HCT116 (cell line): ENCODE results near the gene CABLES1. TPM values are rescaled to one million over a fixed set of nuclear protein-coding genes. Genes with fewer than 3 reads are reported as not detected.

ENCODE experiments used
- ATAC-seq: fragments of 200-7000 bp; cut with Tn5 transposase; 2 replicates; pipeline ENCODE4 v1.9.1; 2020; ENCODE audit warnings: mild to moderate bottlenecking, moderate library complexity
- BruUV-seq: library from RNA; stranded (reverse); fragments of 400-500 nt; replicated peaks from 2 replicates; lab custom pipeline; 2021; lab: Mats Ljungman, UMichigan
- CTCF ChIA-PET: fragments of 300-600 bp; sonication (Branson Sonifier 250); formaldehyde crosslinking; loops from one replicate; lab custom pipeline; 2021; ENCODE audit warnings: antibody characterized with exemption; lab: Charles Lee
- POLR2A ChIA-PET: fragments of 300-600, 350-600 bp; sonication (Branson Sonifier 250); formaldehyde crosslinking; loops from one replicate; lab custom pipeline; 2021; ENCODE audit warnings: antibody characterized with exemption; lab: Charles Lee
- RAD21 ChIA-PET, 2 experiments: fragments of 300-600 bp; sonication (Branson Sonifier 250); formaldehyde crosslinking; loops; one replicate each; lab custom pipeline; 2023; ENCODE audit warnings: low total read pairs in 2 of 2; ENCODE audit not compliant: uncharacterized antibody in 2 of 2, unreplicated experiment in 2 of 2, low non-redundant PET in 1 of 2; lab: Charles Lee
- DNase-seq: peaks from one replicate; pipeline ENCODE4 v3.0.0-alpha.2; 2010; ENCODE audit warnings: low read depth, low spot score
- H2AFZ ChIP-seq: fragments of 200-600 bp; shearing (Covaris generic), sonication (generic); 2 replicates; pipeline ENCODE4 v1.6.1; 2017; ENCODE audit warnings: low read depth, mixed run types, mixed read lengths, antibody characterized with exemption, low read length; ENCODE audit not compliant: poor library complexity, severe bottlenecking
- H3K27ac ChIP-seq: 2 replicates; pipeline ENCODE4 v1.5.1; 2012; ENCODE audit warnings: low read depth, low read length
- H3K27me3 ChIP-seq: fragments of 200-600 bp; sonication (generic); 2 replicates; pipeline ENCODE4 v1.6.1; 2016; ENCODE audit warnings: mixed run types, low read length, mixed read lengths; ENCODE audit not compliant: insufficient read depth
- H3K36me3 ChIP-seq, 2 experiments: fragments of 200-500 bp in 1 of 2; fragments of 200-600 bp in 1 of 2; sonication (Bioruptor generic) in 1 of 2; sonication (generic) in 1 of 2; 2 replicates each; pipeline versions ENCODE4 v1.5.1 to v1.6.1; 2014 to 2016; ENCODE audit warnings: low read length in 2 of 2, inconsistent platforms in 1 of 2, mixed read lengths in 1 of 2, mixed run types in 1 of 2; ENCODE audit not compliant: insufficient read depth in 2 of 2, control insufficient read depth in 1 of 2
- H3K4me1 ChIP-seq, 2 experiments: fragments of 200-600 bp in 1 of 2; sonication (generic) in 1 of 2; 2 replicates each; pipeline versions ENCODE4 v1.5.1 to v1.6.1; 2012 to 2017; ENCODE audit warnings: low read length in 2 of 2, inconsistent platforms in 1 of 2, mild to moderate bottlenecking in 1 of 2, mixed read lengths in 1 of 2, mixed run types in 1 of 2, moderate library complexity in 1 of 2; ENCODE audit not compliant: insufficient read depth in 2 of 2, control insufficient read depth in 1 of 2
- H3K4me2 ChIP-seq: fragments of 200-600 bp; sonication (generic); 2 replicates; pipeline ENCODE4 v1.6.1; 2017; ENCODE audit warnings: mixed run types, low read length, mixed read lengths
- H3K4me3 ChIP-seq, 2 experiments: fragments of 200-600 bp in 1 of 2; sonication (generic) in 1 of 2; replicated peaks in 1 of 2; 2 replicates each; pipeline ENCODE4 v1.5.1; 2011 to 2016; ENCODE audit warnings: low read length in 2 of 2, control low read depth in 1 of 2, low read depth in 1 of 2, mild to moderate bottlenecking in 1 of 2, mixed read lengths in 1 of 2, mixed run types in 1 of 2
- H3K79me2 ChIP-seq: fragments of 200-600 bp; sonication (generic); 2 replicates; pipeline ENCODE4 v1.6.1; 2017; ENCODE audit warnings: mild to moderate bottlenecking, mixed run types, low read length, moderate library complexity, mixed read lengths; ENCODE audit not compliant: insufficient read depth
- H3K9ac ChIP-seq: fragments of 200-600 bp; sonication (generic); 2 replicates; pipeline ENCODE4 v1.6.1; 2016; ENCODE audit warnings: low read length, mixed read lengths
- H3K9me2 ChIP-seq: fragments of 200-600 bp; sonication (generic), shearing (Covaris generic); 2 replicates; pipeline ENCODE4 v1.6.1; 2017; ENCODE audit warnings: mixed run types, mild to moderate bottlenecking, moderate library complexity; ENCODE audit not compliant: insufficient read depth
- H3K9me3 ChIP-seq, 2 experiments: fragments of 200-500 bp in 1 of 2; fragments of 200-600 bp in 1 of 2; sonication (Bioruptor generic) in 1 of 2; sonication (generic) in 1 of 2; 2 replicates each; pipeline ENCODE4 v1.6.1; 2014 to 2017; ENCODE audit warnings: low read length in 2 of 2, mixed read lengths in 2 of 2, inconsistent platforms in 1 of 2, low read depth in 1 of 2, mild to moderate bottlenecking in 1 of 2, mixed run types in 1 of 2, moderate library complexity in 1 of 2; ENCODE audit not compliant: control insufficient read depth in 1 of 2, insufficient read depth in 1 of 2
- H4K20me1 ChIP-seq: fragments of 200-600 bp; sonication (generic), shearing (Covaris generic); 2 replicates; pipeline ENCODE4 v1.6.1; 2017; ENCODE audit warnings: mixed run types, mild to moderate bottlenecking, moderate library complexity; ENCODE audit not compliant: insufficient read depth
- CBX3 ChIP-seq: IDR thresholded peaks from 2 replicates; pipeline ENCODE4 v1.6.1; 2012; ENCODE audit warnings: low read depth
- CEBPB ChIP-seq: IDR thresholded peaks from 2 replicates; pipeline ENCODE4 v1.6.1; 2012; ENCODE audit warnings: low read depth
- EGR1 ChIP-seq: IDR thresholded peaks from 2 replicates; pipeline ENCODE4 v1.6.1; 2012; ENCODE audit warnings: low read depth
- ELF1 ChIP-seq: IDR thresholded peaks from 2 replicates; pipeline ENCODE4 v1.6.1; 2012; ENCODE audit warnings: low read depth, borderline replicate concordance
- EZH2 ChIP-seq: fragments of 200-600 bp; sonication (generic); IDR thresholded peaks from 2 replicates; pipeline ENCODE4 v1.6.1; 2017; ENCODE audit warnings: antibody characterized with exemption, mixed run types
- FOSL1 ChIP-seq: IDR thresholded peaks from 2 replicates; pipeline ENCODE4 v1.6.1; 2012; ENCODE audit warnings: low read depth
- JUND ChIP-seq: IDR thresholded peaks from 2 replicates; pipeline ENCODE4 v1.6.1; 2012
- MAX ChIP-seq: IDR thresholded peaks from 2 replicates; pipeline ENCODE4 v1.6.1; 2012
- POLR2AphosphoS5 ChIP-seq: IDR thresholded peaks from 2 replicates; pipeline ENCODE4 v1.6.1; 2011; ENCODE audit warnings: mild to moderate bottlenecking, low read depth, low read length, moderate library complexity
- REST ChIP-seq: IDR thresholded peaks from 2 replicates; pipeline ENCODE4 v1.6.1; 2012; ENCODE audit warnings: low read depth
- SRF ChIP-seq: IDR thresholded peaks from 2 replicates; pipeline ENCODE4 v1.6.1; 2012; ENCODE audit warnings: low read depth
- TCF7L2 ChIP-seq: IDR thresholded peaks from 2 replicates; pipeline ENCODE4 v1.7.0; 2011; ENCODE audit warnings: borderline replicate concordance, inconsistent platforms; ENCODE audit not compliant: insufficient read depth, insufficient read length; ENCODE audit errors: extremely low read depth
- ZBTB33 ChIP-seq: IDR thresholded peaks from 2 replicates; pipeline ENCODE4 v1.6.1; 2011; ENCODE audit warnings: mild to moderate bottlenecking, low read length, moderate library complexity; ENCODE audit not compliant: insufficient replicate concordance; ENCODE audit errors: extremely low read depth
- ZFX ChIP-seq: fragments of 450-650 bp; IDR thresholded peaks from 2 replicates; pipeline ENCODE4 v1.6.1; 2017
- ZNF274 ChIP-seq: fragments of 200-500 bp; sonication (Bioruptor generic); IDR thresholded peaks from 2 replicates; pipeline ENCODE4 v1.6.1; 2014; ENCODE audit warnings: mild to moderate bottlenecking, low read depth, low read length, inconsistent platforms
- intact Hi-C: fragments of 100-400 bp; cut with micrococcal nuclease; formaldehyde crosslinking; loops from 2 replicates; pipeline ENCODE4 v1.10.0; 2022
- total RNA-seq: library from RNA; stranded (reverse); gene quantifications from one replicate; pipeline ENCODE4 v1.2.1, GENCODE V29; 2021; ENCODE audit not compliant: unreplicated experiment

The CABLES1 gene
- total RNA-seq, 1 experiment from 2014 or later: 7.7 TPM

GRCh38 chr18:23269928-23270327 lies 134.6 kb downstream of the CABLES1 start:
- ATAC-seq (no peak), DNase-seq (no peak)
- Histone ChIP-seq H3K9ac (no peak overlapping the region), H3K27me3 (no peaks in the 10 kb centered on the region), H3K4me3 (no peak overlapping the region), H3K4me1 (no peaks in the 10 kb centered on the region), H3K9me2 (no peaks in the 10 kb centered on the region), H3K79me2 (no peaks in the 10 kb centered on the region), H3K36me3 (no peaks in the 10 kb centered on the region), H3K27ac (no peak overlapping the region), H2AFZ (no peak overlapping the region), H4K20me1 (no peaks in the 10 kb centered on the region), H3K9me3 (peaks cover 0 to 3% of the 10 kb centered on the region in 2 experiments; a peak in 2 of 4 replicates), H3K4me2 (no peak overlapping the region)
- RAD21 ChIA-PET: no interaction called here
- intact Hi-C loops: no loop called here
- TF ChIP-seq CEBPB (no peak), POLR2AphosphoS5 (no peak), FOSL1 (no peak), ZBTB33 (no peak), EZH2 (no peak), TCF7L2 (no peak), EGR1 (no peak), ELF1 (no peak), REST (no peak), ZFX (no peak), JUND (no peak), MAX (no peak), CBX3 (no peak), SRF (no peak), ZNF274 (no peak)
- BruUV-seq: no TSS peak
- POLR2A ChIA-PET: no interaction called here
- CTCF ChIA-PET: no interaction called here
